Natural killer cell (primary cell): Measurements from ENCODE around the gene ZNF385D. TPM values are rescaled to one million over a fixed set of nuclear protein-coding genes. Genes with fewer than 3 reads are reported as not detected.

Experiments
- ATAC-seq, 3 donors: fragments of 150-1000 bp in 2 of 3; fragments of 200-7000 bp in 1 of 3; cut with Tn5 transposase; 1 replicate in 1 of 3; 2 replicates in 2 of 3; pipeline ENCODE4 v1.10.0; 2021; ENCODE audit warnings: mild to moderate bottlenecking in 2 of 3, moderate library complexity in 2 of 3
- DNase-seq, 2 donors: peaks; one replicate each; pipeline versions ENCODE4 v3.0.0 to v3.0.0-alpha.2; 2013 to 2021; ENCODE audit warnings: mixed read lengths in 1 of 2
- H3K27ac ChIP-seq: one replicate; pipeline ENCODE4 v1.5.1; 2013; ENCODE audit warnings: mild to moderate bottlenecking, low read length
- H3K27me3 ChIP-seq: one replicate; pipeline ENCODE4 v1.6.1; 2013; ENCODE audit warnings: low read length; ENCODE audit not compliant: control insufficient read depth, insufficient read depth
- H3K36me3 ChIP-seq: one replicate; pipeline ENCODE4 v1.6.1; 2013; ENCODE audit warnings: low read length; ENCODE audit not compliant: control insufficient read depth, insufficient read depth
- H3K4me1 ChIP-seq: one replicate; pipeline ENCODE4 v1.6.1; 2013; ENCODE audit warnings: low read length; ENCODE audit not compliant: control insufficient read depth, insufficient read depth
- H3K4me3 ChIP-seq: one replicate; pipeline ENCODE4 v1.5.1; 2013; ENCODE audit warnings: low read length
- H3K9me3 ChIP-seq: one replicate; pipeline ENCODE4 v1.6.1; 2013; ENCODE audit warnings: low read length; ENCODE audit not compliant: control insufficient read depth, insufficient read depth
- H3K27ac Mint-ChIP-seq, 2 donors: one replicate each; pipeline ENCODE4 v1.8.0; 2022; ENCODE audit warnings: mild to moderate bottlenecking in 2 of 2, mixed read lengths in 2 of 2, moderate library complexity in 1 of 2
- H3K27me3 Mint-ChIP-seq, 2 donors: one replicate each; pipeline ENCODE4 v1.8.0; 2022; ENCODE audit warnings: low read depth in 2 of 2, mixed read lengths in 2 of 2
- H3K36me3 Mint-ChIP-seq: one replicate; pipeline ENCODE4 v1.8.0; 2022; ENCODE audit warnings: mixed read lengths
- H3K4me1 Mint-ChIP-seq, 2 donors: one replicate each; pipeline ENCODE4 v1.8.0; 2022; ENCODE audit warnings: mixed read lengths in 2 of 2
- H3K4me3 Mint-ChIP-seq: one replicate; pipeline ENCODE4 v1.8.0; 2022; ENCODE audit warnings: mild to moderate bottlenecking, moderate library complexity, mixed read lengths
- H3K9me3 Mint-ChIP-seq, 2 donors: one replicate each; pipeline ENCODE4 v1.8.0; 2022; ENCODE audit warnings: mixed read lengths in 2 of 2
- WGBS: methylation state at CpG from one replicate; pipeline ENCODE4 v1.1.7; 2013; ENCODE audit warnings: missing lambda C conversion rate; ENCODE audit not compliant: insufficient coverage; 5-methylcytosine and 5-hydroxymethylcytosine counted together
- intact Hi-C: fragments of 100-400 bp; cut with micrococcal nuclease; formaldehyde crosslinking; loops from one replicate; pipeline ENCODE4 v1.14.2; 2022
- total RNA-seq, 4 donors: library from RNA; stranded (reverse); fragments of 120-200 nt in 1 of 4; gene quantifications; one replicate each; pipeline versions ENCODE4 v1.2.3 to v1.2.4, GENCODE V29; 2013 to 2022
- TF ChIP-seq, protein P1 (sequence below): fragments of 200-600 bp; IDR thresholded peaks from one replicate; pipeline ENCODE4 v1.8.0; 2022; ENCODE audit warnings: antibody characterized with exemption

Gene ZNF385D
- total RNA-seq, 3 donors from 2014 or later (not counting 1 experiment from before 2014, with no cell fraction given) = 0.02 to 0.31 (median 0.25) TPM

DNA sequence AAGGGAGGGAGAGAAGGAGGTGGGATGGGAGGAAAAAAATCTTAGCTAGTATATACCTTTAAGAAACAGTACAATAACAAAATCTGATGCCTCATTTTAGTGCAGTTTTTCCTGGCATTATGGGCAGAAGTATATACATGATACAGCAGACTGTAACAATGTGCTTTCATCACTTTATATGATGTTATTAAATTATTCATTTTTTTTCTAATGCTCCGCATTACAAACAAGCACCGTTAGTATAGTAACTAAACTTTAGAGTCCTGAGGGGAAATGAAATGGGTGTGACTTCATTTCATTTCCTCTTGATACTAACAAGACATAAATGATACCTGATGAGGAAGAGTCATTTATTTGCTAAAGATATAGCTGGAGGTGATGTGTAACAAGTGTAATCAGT is 325.3 kb downstream of the ZNF385D start:
- no peaks in the 10 kb centered on the region for H3K36me3 ChIP-seq
- TF ChIP-seq, protein P1, sequence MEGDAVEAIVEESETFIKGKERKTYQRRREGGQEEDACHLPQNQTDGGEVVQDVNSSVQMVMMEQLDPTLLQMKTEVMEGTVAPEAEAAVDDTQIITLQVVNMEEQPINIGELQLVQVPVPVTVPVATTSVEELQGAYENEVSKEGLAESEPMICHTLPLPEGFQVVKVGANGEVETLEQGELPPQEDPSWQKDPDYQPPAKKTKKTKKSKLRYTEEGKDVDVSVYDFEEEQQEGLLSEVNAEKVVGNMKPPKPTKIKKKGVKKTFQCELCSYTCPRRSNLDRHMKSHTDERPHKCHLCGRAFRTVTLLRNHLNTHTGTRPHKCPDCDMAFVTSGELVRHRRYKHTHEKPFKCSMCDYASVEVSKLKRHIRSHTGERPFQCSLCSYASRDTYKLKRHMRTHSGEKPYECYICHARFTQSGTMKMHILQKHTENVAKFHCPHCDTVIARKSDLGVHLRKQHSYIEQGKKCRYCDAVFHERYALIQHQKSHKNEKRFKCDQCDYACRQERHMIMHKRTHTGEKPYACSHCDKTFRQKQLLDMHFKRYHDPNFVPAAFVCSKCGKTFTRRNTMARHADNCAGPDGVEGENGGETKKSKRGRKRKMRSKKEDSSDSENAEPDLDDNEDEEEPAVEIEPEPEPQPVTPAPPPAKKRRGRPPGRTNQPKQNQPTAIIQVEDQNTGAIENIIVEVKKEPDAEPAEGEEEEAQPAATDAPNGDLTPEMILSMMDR = no peak
- H3K27me3 ChIP-seq = no peaks in the 10 kb centered on the region
- no peaks in the 10 kb centered on the region for H3K9me3 ChIP-seq
- ATAC-seq (no peak), DNase-seq (no peak)
- Mint-ChIP-seq H3K27ac (no peak overlapping the region), H3K27me3 (no peaks in the 10 kb centered on the region), H3K9me3 (peaks cover 9 to 11% of the 10 kb centered on the region in 2 donors), H3K36me3 (no peaks in the 10 kb centered on the region), H3K4me1 (no peaks in the 10 kb centered on the region), H3K4me3 (no peak overlapping the region)
- H3K27ac ChIP-seq = no peak overlapping the region
- no CpG with 5 or more reads among the region's 2 CpGs for WGBS
- no peak overlapping the region for H3K4me3 ChIP-seq
- intact Hi-C loops = no loop called here
- no peaks in the 10 kb centered on the region for H3K4me1 ChIP-seq

DNA sequence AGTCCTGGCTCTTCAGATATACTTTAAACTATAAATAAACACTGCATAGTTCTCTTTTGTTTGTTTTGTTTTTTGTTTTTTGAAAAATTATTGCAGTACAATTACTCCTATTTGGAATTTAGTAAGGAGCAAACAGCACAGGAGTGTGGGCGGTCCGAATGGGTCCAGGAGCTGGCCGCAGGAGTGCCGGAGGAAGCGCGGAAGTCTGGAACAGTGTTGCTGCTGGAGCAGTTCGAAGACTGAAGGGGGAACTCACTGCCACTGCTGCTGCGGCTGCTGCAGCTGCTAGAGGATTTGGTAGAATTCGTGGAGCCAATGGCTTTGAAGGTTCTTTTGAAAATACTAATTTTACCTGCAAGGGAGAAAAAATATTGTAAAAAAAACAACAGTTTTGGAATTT is 329.9 kb downstream of the ZNF385D start:
- H3K36me3 Mint-ChIP-seq = no peaks in the 10 kb centered on the region
- Histone ChIP-seq H3K4me3 (no peak overlapping the region), H3K4me1 (no peaks in the 10 kb centered on the region), H3K27ac (no peak overlapping the region), H3K27me3 (no peaks in the 10 kb centered on the region), H3K36me3 (no peaks in the 10 kb centered on the region), H3K9me3 (no peaks in the 10 kb centered on the region)
- 73% methylated on average over 9 of the region's 9 CpGs for WGBS
- no peak for DNase-seq
- no peak overlapping the region for H3K4me3 Mint-ChIP-seq
- H3K27ac Mint-ChIP-seq = no peak overlapping the region
- ATAC-seq = no peak
- TF ChIP-seq, protein P1 = no peak
- no peaks in the 10 kb centered on the region for H3K4me1 Mint-ChIP-seq
- intact Hi-C loops = no loop called here
- no peaks in the 10 kb centered on the region for H3K27me3 Mint-ChIP-seq
- peaks cover 10 to 16% of the 10 kb centered on the region in 2 donors for H3K9me3 Mint-ChIP-seq

DNA sequence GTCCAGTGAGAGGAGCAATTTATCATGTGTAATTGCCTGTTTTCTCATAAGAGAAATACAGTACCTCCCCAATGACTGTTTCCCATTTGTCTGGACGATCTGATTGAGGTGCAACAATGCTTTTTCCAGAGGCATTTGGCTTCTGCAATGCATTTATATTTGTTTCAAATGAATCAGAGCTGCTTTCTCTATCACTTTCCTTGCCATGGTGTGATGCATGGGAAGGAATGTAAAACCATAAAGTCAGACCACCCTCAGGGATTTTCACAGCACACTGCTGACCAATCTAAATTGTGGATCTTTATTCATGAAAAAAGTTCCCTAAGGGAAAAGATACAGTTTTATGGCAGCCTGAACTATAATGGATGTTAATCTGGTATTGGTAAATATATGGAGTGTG is 333.0 kb downstream of the ZNF385D start:
- TF ChIP-seq, protein P1 = no peak
- Mint-ChIP-seq H3K27ac (no peak overlapping the region), H3K36me3 (no peaks in the 10 kb centered on the region), H3K4me3 (no peak overlapping the region), H3K27me3 (no peaks in the 10 kb centered on the region), H3K9me3 (peaks cover 6 to 16% of the 10 kb centered on the region in 2 donors), H3K4me1 (no peaks in the 10 kb centered on the region)
- 75% methylated on average over 1 of the region's 1 CpG for WGBS
- Histone ChIP-seq H3K36me3 (no peaks in the 10 kb centered on the region), H3K9me3 (no peaks in the 10 kb centered on the region), H3K27me3 (no peaks in the 10 kb centered on the region), H3K27ac (no peak overlapping the region), H3K4me1 (no peaks in the 10 kb centered on the region), H3K4me3 (no peak overlapping the region)
- intact Hi-C loops = no loop called here
- no peak for DNase-seq
- no peak for ATAC-seq

DNA sequence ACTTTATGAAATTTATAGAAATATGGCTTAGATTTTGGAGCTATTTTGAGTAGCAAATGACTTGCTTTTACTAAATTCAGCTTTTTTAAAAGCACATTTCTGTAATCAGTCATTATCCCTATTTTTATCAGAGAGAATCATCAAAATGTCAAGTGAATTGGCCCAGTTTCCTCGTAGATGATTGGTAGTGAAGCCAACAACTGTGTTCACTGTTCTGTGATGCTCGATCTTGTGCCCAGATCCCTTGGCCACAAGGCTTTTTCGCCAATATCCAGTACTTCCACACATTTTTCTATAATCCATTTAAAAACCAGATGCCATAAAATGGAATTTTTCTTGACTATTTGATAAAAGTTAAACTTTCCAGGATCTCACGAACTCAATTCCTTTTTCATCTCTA is 336.5 kb downstream of the ZNF385D start:
- intact Hi-C loops = no loop called here
- no peaks in the 10 kb centered on the region for H3K27me3 Mint-ChIP-seq
- H3K27me3 ChIP-seq = no peaks in the 10 kb centered on the region
- no peaks in the 10 kb centered on the region for H3K4me1 Mint-ChIP-seq
- no peak overlapping the region for H3K4me3 Mint-ChIP-seq
- no peak for ATAC-seq
- 76% methylated on average over 4 of the region's 4 CpGs for WGBS
- no peak overlapping the region for H3K27ac ChIP-seq
- H3K9me3 ChIP-seq = no peaks in the 10 kb centered on the region
- TF ChIP-seq, protein P1 = no peak
- no peak overlapping the region for H3K4me3 ChIP-seq
- no peak for DNase-seq
- H3K9me3 Mint-ChIP-seq = peaks cover 9 to 13% of the 10 kb centered on the region in 2 donors
- no peaks in the 10 kb centered on the region for H3K4me1 ChIP-seq
- no peaks in the 10 kb centered on the region for H3K36me3 ChIP-seq
- no peak overlapping the region for H3K27ac Mint-ChIP-seq
- H3K36me3 Mint-ChIP-seq = peaks cover 8% of the 10 kb centered on the region
